HL-60 (cell line): ENCODE measurements around the gene SPRED3.

Experiments
- GABPA ChIP-seq: IDR thresholded peaks from 2 replicates; pipeline ENCODE4 v1.6.1; 2012; ENCODE audit warnings: low read depth
- POLR2AphosphoS5 ChIP-seq: IDR thresholded peaks from 2 replicates; pipeline ENCODE4 v1.6.1; 2012; ENCODE audit warnings: low read depth
- TF ChIP-seq, protein P1 (sequence below): IDR thresholded peaks from one replicate; pipeline ENCODE4 v1.5.1; 2011; ENCODE audit warnings: low read length, control low read depth, inconsistent platforms; ENCODE audit not compliant: insufficient read depth

DNA sequence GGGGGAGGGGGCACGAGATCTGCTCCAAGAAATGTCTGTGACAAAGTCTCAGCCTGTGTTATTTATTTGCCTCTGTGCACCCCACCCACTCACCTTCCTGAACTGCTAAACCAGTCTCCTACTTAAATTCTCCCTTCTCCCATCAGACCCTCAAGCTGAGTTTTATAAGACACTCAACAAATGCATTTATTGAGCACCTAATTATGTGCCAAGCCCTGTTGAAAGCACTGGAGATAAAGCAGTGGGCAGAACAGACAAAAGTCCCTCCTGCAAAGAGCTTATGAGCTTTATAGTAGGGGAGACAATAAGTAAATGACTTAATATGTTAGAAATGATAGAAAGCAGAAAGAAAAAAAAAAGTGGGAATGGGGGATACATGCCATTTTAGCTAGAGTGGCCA is 11.0 kb downstream of the SPRED3 start:
- TF ChIP-seq, protein P1, sequence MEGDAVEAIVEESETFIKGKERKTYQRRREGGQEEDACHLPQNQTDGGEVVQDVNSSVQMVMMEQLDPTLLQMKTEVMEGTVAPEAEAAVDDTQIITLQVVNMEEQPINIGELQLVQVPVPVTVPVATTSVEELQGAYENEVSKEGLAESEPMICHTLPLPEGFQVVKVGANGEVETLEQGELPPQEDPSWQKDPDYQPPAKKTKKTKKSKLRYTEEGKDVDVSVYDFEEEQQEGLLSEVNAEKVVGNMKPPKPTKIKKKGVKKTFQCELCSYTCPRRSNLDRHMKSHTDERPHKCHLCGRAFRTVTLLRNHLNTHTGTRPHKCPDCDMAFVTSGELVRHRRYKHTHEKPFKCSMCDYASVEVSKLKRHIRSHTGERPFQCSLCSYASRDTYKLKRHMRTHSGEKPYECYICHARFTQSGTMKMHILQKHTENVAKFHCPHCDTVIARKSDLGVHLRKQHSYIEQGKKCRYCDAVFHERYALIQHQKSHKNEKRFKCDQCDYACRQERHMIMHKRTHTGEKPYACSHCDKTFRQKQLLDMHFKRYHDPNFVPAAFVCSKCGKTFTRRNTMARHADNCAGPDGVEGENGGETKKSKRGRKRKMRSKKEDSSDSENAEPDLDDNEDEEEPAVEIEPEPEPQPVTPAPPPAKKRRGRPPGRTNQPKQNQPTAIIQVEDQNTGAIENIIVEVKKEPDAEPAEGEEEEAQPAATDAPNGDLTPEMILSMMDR = no peak
- TF ChIP-seq POLR2AphosphoS5 (no peak), GABPA (no peak)
